ENCODE results near the gene CCER1. TPM values are rescaled to one million over a fixed set of nuclear protein-coding genes. Genes with fewer than 3 reads are reported as not detected.

CCER1 gene
- total RNA-seq, 1 donor from 2014 or later, result not detected

DNA sequence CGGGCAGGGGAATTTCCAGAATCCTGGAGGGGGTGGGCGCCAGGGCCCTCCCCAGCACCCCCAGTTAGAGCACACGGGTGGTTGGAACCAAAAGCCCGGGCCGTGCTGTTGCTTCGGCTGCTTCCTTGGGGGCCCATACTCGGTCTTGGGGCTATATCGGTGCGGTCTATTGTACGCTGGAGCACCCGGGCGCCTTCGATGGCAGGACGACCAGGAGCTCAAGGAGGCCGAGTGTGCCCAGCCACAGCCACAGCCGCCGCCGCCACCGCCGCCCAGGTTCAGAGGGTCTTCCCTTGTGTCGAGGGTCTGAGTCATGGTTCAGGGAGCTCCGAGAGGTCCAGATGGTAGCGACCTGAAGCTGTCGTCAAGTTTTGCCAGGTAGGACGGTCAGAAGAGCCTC, 548 bp downstream of the CCER1 start:
- TF ChIP-seq, protein P1, sequence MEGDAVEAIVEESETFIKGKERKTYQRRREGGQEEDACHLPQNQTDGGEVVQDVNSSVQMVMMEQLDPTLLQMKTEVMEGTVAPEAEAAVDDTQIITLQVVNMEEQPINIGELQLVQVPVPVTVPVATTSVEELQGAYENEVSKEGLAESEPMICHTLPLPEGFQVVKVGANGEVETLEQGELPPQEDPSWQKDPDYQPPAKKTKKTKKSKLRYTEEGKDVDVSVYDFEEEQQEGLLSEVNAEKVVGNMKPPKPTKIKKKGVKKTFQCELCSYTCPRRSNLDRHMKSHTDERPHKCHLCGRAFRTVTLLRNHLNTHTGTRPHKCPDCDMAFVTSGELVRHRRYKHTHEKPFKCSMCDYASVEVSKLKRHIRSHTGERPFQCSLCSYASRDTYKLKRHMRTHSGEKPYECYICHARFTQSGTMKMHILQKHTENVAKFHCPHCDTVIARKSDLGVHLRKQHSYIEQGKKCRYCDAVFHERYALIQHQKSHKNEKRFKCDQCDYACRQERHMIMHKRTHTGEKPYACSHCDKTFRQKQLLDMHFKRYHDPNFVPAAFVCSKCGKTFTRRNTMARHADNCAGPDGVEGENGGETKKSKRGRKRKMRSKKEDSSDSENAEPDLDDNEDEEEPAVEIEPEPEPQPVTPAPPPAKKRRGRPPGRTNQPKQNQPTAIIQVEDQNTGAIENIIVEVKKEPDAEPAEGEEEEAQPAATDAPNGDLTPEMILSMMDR (IDR thresholded peaks at IDR 0.05; ENCODE audit: borderline replicate concordance), result no peak
- H3K27ac ChIP-seq (replicated peaks), result no peak overlapping the region
- no peaks in the 10 kb centered on the region for H3K27me3 ChIP-seq (ENCODE audit: low read depth)
- H3K36me3 ChIP-seq, result no peaks in the 10 kb centered on the region
- no peak for DNase-seq
- H3K4me3 ChIP-seq, result no peak overlapping the region
- no peaks in the 10 kb centered on the region for H3K9me3 ChIP-seq (replicated peaks)
- intact Hi-C loops (cut with micrococcal nuclease), result no loop called here
- H3K4me1 ChIP-seq, result no peaks in the 10 kb centered on the region

DNA sequence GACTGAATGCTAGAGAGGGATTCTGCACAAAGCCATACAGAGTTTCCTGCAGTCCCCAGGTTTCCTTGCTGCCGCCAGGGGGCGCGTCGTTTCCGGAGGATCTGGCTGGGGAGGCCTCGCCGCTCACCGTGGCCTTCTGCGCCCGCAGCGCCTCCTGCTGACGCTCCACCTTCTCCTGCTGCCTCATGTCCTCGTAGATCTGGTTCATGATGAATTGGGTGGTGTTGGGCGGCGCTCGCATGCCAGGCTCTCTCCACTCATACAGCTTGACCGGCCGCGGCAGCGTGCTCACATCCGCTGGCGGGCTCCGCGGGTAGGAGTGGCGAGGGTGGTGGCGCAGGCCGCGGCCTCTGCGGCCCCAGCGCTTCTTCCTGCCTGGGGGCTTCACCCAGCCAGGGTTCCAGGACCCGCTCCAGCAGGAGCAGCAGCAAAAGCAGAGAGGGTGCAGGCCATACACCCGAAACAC, 987 bp downstream of the CCER1 start:
- Histone ChIP-seq H3K9me3 (replicated peaks) (no peaks in the 10 kb centered on the region), H3K4me1 (no peaks in the 10 kb centered on the region), H3K27me3 (ENCODE audit: low read depth) (no peaks in the 10 kb centered on the region), H3K27ac (replicated peaks) (no peak overlapping the region), H3K4me3 (no peak overlapping the region), H3K36me3 (no peaks in the 10 kb centered on the region)
- TF ChIP-seq, protein P1 (IDR thresholded peaks at IDR 0.05; ENCODE audit: borderline replicate concordance), result peak; percentile 36
- no peak for DNase-seq
- intact Hi-C loops (cut with micrococcal nuclease), result no loop called here

GRCh38 chr12:90951432-90952105, 3.4 kb downstream of the CCER1 start:
- no peak overlapping the region for H3K27ac ChIP-seq (replicated peaks)
- TF ChIP-seq, protein P1 (IDR thresholded peaks at IDR 0.05; ENCODE audit: borderline replicate concordance), result no peak
- H3K36me3 ChIP-seq, result no peaks in the 10 kb centered on the region
- no peak overlapping the region for H3K4me3 ChIP-seq
- intact Hi-C loops (cut with micrococcal nuclease), result no loop called here
- H3K4me1 ChIP-seq, result no peaks in the 10 kb centered on the region
- no peaks in the 10 kb centered on the region for H3K27me3 ChIP-seq (ENCODE audit: low read depth)
- DNase-seq, result no peak
- no peaks in the 10 kb centered on the region for H3K9me3 ChIP-seq (replicated peaks)

DNA sequence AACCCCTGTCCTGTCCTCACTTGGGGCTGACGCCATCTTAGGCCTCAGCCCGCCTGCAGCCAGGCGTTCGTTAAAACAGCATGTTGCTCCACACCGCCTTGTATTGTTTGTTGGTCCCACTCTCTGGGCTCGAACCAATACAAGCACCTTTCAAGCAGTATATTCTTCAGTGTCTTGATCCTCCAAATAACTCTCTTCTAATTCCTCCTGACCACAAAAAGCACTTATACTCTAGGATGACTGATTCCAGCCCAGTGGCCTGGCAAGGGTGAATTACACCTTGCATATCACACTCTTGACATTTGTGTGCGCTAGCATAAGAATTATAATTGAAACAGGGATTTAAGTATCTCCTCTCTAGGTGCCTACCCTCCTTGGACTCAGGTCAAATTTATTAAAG, 7.1 kb downstream of the CCER1 start:
- Histone ChIP-seq H3K9me3 (replicated peaks) (no peaks in the 10 kb centered on the region), H3K4me1 (no peaks in the 10 kb centered on the region), H3K4me3 (no peak overlapping the region), H3K27ac (replicated peaks) (no peak overlapping the region), H3K36me3 (no peaks in the 10 kb centered on the region), H3K27me3 (ENCODE audit: low read depth) (no peaks in the 10 kb centered on the region)
- TF ChIP-seq, protein P1 (IDR thresholded peaks at IDR 0.05; ENCODE audit: borderline replicate concordance), result no peak
- DNase-seq, result no peak
- intact Hi-C loops (cut with micrococcal nuclease), result no loop called here

DNA sequence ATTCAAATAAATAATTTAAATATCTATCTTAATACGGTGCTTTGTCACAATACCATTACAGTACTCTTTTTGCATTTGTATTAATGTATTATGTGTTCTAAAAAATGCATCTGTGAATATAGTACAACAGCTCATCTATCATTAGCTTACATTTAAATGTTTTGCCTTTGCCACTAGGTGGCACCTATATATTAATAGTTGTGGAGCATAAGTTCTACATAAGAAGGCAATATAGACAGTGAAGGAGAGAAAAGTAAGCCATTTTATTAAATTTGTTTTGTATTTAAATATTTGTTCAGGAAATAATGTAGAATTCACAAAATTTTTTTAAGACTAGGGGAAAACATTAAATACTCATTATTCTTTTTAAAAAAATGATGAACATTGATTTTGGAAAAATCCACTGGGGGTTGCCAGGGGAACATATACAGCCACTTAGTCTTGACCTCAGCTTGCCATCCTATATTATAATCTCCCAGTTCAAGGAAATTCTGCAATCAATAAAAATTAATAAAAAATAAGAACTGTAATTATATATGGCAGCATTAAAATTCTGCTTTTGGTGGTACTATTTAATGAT, 9.8 kb downstream of the CCER1 start:
- TF ChIP-seq, protein P1 (IDR thresholded peaks at IDR 0.05; ENCODE audit: borderline replicate concordance), result peak; percentile 62
- no peak for DNase-seq
- intact Hi-C loops (cut with micrococcal nuclease), result no loop called here
- Histone ChIP-seq H3K36me3 (no peaks in the 10 kb centered on the region), H3K4me1 (no peaks in the 10 kb centered on the region), H3K27ac (replicated peaks) (no peak overlapping the region), H3K4me3 (no peak overlapping the region), H3K27me3 (ENCODE audit: low read depth) (no peaks in the 10 kb centered on the region), H3K9me3 (replicated peaks) (no peaks in the 10 kb centered on the region)
